H1 (cell line): Measurements from ENCODE around the gene ANP32A. TPM values are rescaled to one million over a fixed set of nuclear protein-coding genes. Genes with fewer than 3 reads are reported as not detected.
"Not testable (repeated sequence)": the region's sequence is repeated elsewhere in the genome, so short reads cannot be mapped to it uniquely, and the experiment has no call there.

Experiments
- CTCF ChIA-PET: fragments of 300-600 bp; sonication (Branson Sonifier 250); formaldehyde crosslinking; loops from one replicate; lab custom pipeline; 2021; ENCODE audit not compliant: partially characterized antibody; lab: Charles Lee
- POLR2A ChIA-PET: fragments of 300-600 bp; sonication (Branson Sonifier 250); formaldehyde crosslinking; loops from one replicate; lab custom pipeline; 2021; ENCODE audit warnings: inconsistent platforms; ENCODE audit not compliant: partially characterized antibody; lab: Charles Lee
- DNase-seq, 2 experiments: peaks; one replicate each; pipeline versions ENCODE4 v3.0.0 to v3.0.0-alpha.2; 2010 to 2022; ENCODE audit warnings: low spot score in 2 of 2, low read depth in 1 of 2, mixed read lengths in 1 of 2
- FAIRE-seq: peaks from 2 replicates; lab custom pipeline; 2011; peaks lifted over from hg19 to GRCh38; lab: Jason Lieb, UNC
- H2AFZ ChIP-seq: 2 replicates; pipeline ENCODE4 v1.8.1; 2012; ENCODE audit warnings: low read length, inconsistent platforms
- H2AK5ac ChIP-seq: 2 replicates; pipeline ENCODE4 v1.6.1; 2013; ENCODE audit warnings: low read depth, low read length
- H2BK120ac ChIP-seq: replicated peaks from 2 replicates; pipeline ENCODE3; 2013; ENCODE audit warnings: low read depth, low read length, inconsistent platforms
- H2BK12ac ChIP-seq: 2 replicates; pipeline ENCODE4 v1.6.1; 2013; ENCODE audit warnings: low read depth, low read length
- H2BK15ac ChIP-seq: 2 replicates; pipeline ENCODE4 v1.6.1; 2013; ENCODE audit warnings: low read length
- H2BK20ac ChIP-seq: 2 replicates; pipeline ENCODE4 v1.6.1; 2013; ENCODE audit warnings: low read length
- H2BK5ac ChIP-seq: 2 replicates; pipeline ENCODE4 v1.6.1; 2013; ENCODE audit warnings: low read depth, low read length
- H3K14ac ChIP-seq: 2 replicates; pipeline ENCODE4 v1.6.1; 2013; ENCODE audit warnings: inconsistent platforms; ENCODE audit not compliant: insufficient read length
- H3K18ac ChIP-seq: 2 replicates; pipeline ENCODE4 v1.6.1; 2013; ENCODE audit warnings: low read length; ENCODE audit errors: extremely low read depth
- H3K23ac ChIP-seq: 2 replicates; pipeline ENCODE4 v1.6.1; 2013; ENCODE audit warnings: inconsistent platforms; ENCODE audit not compliant: insufficient read length
- H3K23me2 ChIP-seq: 2 replicates; pipeline ENCODE4 v1.6.1; 2013; ENCODE audit warnings: low read depth, low read length
- H3K27ac ChIP-seq: 2 replicates; pipeline ENCODE4 v1.6.1; 2011; ENCODE audit warnings: low read depth, low read length, inconsistent platforms
- H3K27me3 ChIP-seq, 4 experiments: replicated peaks in 1 of 4; 1 replicate in 1 of 4; 2 replicates in 3 of 4; pipeline versions ENCODE4 v1.6.1 to v1.8.1; 2011 to 2013; ENCODE audit warnings: low read length in 3 of 4, mild to moderate bottlenecking in 3 of 4, inconsistent platforms in 2 of 4, mixed read lengths in 2 of 4, moderate library complexity in 1 of 4; ENCODE audit not compliant: control insufficient read depth in 3 of 4, insufficient read depth in 3 of 4; ENCODE audit errors: extremely low read depth in 1 of 4
- H3K36me3 ChIP-seq, 4 experiments: 2 replicates each; pipeline versions ENCODE4 v1.6.1 to v1.8.1; 2011 to 2013; ENCODE audit warnings: mild to moderate bottlenecking in 4 of 4, low read length in 3 of 4, moderate library complexity in 2 of 4, control low read depth in 1 of 4, inconsistent platforms in 1 of 4; ENCODE audit not compliant: insufficient read depth in 4 of 4, control insufficient read depth in 2 of 4
- H3K4ac ChIP-seq: replicated peaks from 2 replicates; pipeline ENCODE3; 2013; ENCODE audit warnings: low read length, low read depth, mixed read lengths, inconsistent platforms; ENCODE audit not compliant: insufficient read length
- H3K4me1 ChIP-seq, 4 experiments: replicated peaks in 1 of 4; 1 replicate in 1 of 4; 2 replicates in 3 of 4; pipeline versions ENCODE4 v1.6.1 to v1.8.1; 2011 to 2013; ENCODE audit warnings: low read length in 3 of 4, inconsistent platforms in 2 of 4, mixed read lengths in 1 of 4; ENCODE audit not compliant: insufficient read depth in 4 of 4, control insufficient read depth in 3 of 4
- H3K4me2 ChIP-seq, 2 experiments: 2 replicates each; pipeline versions ENCODE4 v1.6.1 to v1.8.1; 2011 to 2013; ENCODE audit warnings: low read depth in 2 of 2, low read length in 2 of 2, control low read depth in 1 of 2, inconsistent platforms in 1 of 2, mild to moderate bottlenecking in 1 of 2; ENCODE audit not compliant: insufficient read depth in 1 of 2
- H3K4me3 ChIP-seq, 4 experiments: fragments of 200-600, 300-600 bp in 1 of 4; sonication (generic), shearing (Covaris generic), sonication (Bioruptor Twin) in 1 of 4; 2 replicates each; pipeline versions ENCODE4 v1.5.1 to v1.8.1; 2011 to 2016; ENCODE audit warnings: low read length in 4 of 4, low read depth in 3 of 4, control low read depth in 2 of 4, inconsistent platforms in 2 of 4, mild to moderate bottlenecking in 2 of 4, mixed read lengths in 1 of 4, moderate library complexity in 1 of 4; ENCODE audit not compliant: insufficient read depth in 2 of 4; ENCODE audit errors: extremely low read depth in 1 of 4
- H3K56ac ChIP-seq: replicated peaks from 2 replicates; pipeline ENCODE3; 2013; ENCODE audit warnings: low read depth, mild to moderate bottlenecking, mixed read lengths, low read length, inconsistent platforms; ENCODE audit not compliant: insufficient read length
- H3K79me1 ChIP-seq: 2 replicates; pipeline ENCODE4 v1.6.1; 2013; ENCODE audit warnings: low read depth, low read length, control low read depth
- H3K79me2 ChIP-seq, 2 experiments: 2 replicates each; pipeline versions ENCODE4 v1.6.1 to v1.8.1; 2012 to 2013; ENCODE audit warnings: low read length in 2 of 2, mild to moderate bottlenecking in 2 of 2, inconsistent platforms in 1 of 2; ENCODE audit not compliant: insufficient read depth in 2 of 2, control insufficient read depth in 1 of 2
- H3K9ac ChIP-seq, 4 experiments: replicated peaks in 1 of 4; 1 replicate in 1 of 4; 2 replicates in 3 of 4; pipeline versions ENCODE4 v1.6.1 to v1.8.1; 2011 to 2013; ENCODE audit warnings: low read depth in 3 of 4, low read length in 3 of 4, control low read depth in 2 of 4, mild to moderate bottlenecking in 2 of 4, moderate library complexity in 2 of 4, inconsistent platforms in 1 of 4; ENCODE audit errors: extremely low read depth in 1 of 4
- H3K9me3 ChIP-seq, 2 experiments: 2 replicates each; pipeline versions ENCODE4 v1.6.1 to v1.8.1; 2012 to 2013; ENCODE audit warnings: mild to moderate bottlenecking in 2 of 2, moderate library complexity in 2 of 2, control low read depth in 1 of 2, inconsistent platforms in 1 of 2, low read depth in 1 of 2, low read length in 1 of 2, mixed read lengths in 1 of 2; ENCODE audit not compliant: insufficient read depth in 2 of 2
- H4K20me1 ChIP-seq, 2 experiments: replicated peaks in 1 of 2; 2 replicates each; pipeline versions ENCODE3 to v1.8.1; 2011 to 2013; ENCODE audit warnings: inconsistent platforms in 2 of 2, low read length in 2 of 2, mild to moderate bottlenecking in 1 of 2; ENCODE audit not compliant: insufficient read depth in 2 of 2, control insufficient read depth in 1 of 2
- H4K5ac ChIP-seq: 2 replicates; pipeline ENCODE4 v1.6.1; 2013; ENCODE audit warnings: low read length, low read depth, mixed read lengths, inconsistent platforms; ENCODE audit not compliant: insufficient read length
- H4K8ac ChIP-seq: 2 replicates; pipeline ENCODE4 v1.8.0; 2013; ENCODE audit warnings: mild to moderate bottlenecking, moderate library complexity, low read length, inconsistent platforms; ENCODE audit not compliant: insufficient read depth; ENCODE audit errors: extremely low read depth
- H4K91ac ChIP-seq: replicated peaks from 2 replicates; pipeline ENCODE3; 2013; ENCODE audit warnings: low read length, mixed read lengths, inconsistent platforms; ENCODE audit not compliant: insufficient read length
- WGBS, 2 experiments: shearing (Covaris generic) in 1 of 2; methylation state at CpG; one replicate each; pipeline versions ENCODE4 v1.1.6 to v1.1.7; 2013 to 2015; ENCODE audit warnings: low lambda C conversion rate in 2 of 2, mixed read lengths in 2 of 2, inconsistent platforms in 1 of 2, low coverage in 1 of 2, missing lambda C conversion rate in 1 of 2; ENCODE audit not compliant: insufficient replicate concordance in 2 of 2, insufficient coverage in 1 of 2, insufficient read length in 1 of 2; ENCODE audit errors: extremely low coverage in 1 of 2, missing lambda C conversion rate in 1 of 2; 5-methylcytosine and 5-hydroxymethylcytosine counted together
- polyA plus RNA-seq, 7 experiments: library from polyadenylated mRNA; depleted of rRNA in 3 of 7; stranded (reverse) in 5 of 7; unstranded in 2 of 7; fragments of >200 nt in 5 of 7; fragments of 200-250 nt in 2 of 7; gene quantifications; 1 replicate in 5 of 7; 2 replicates in 1 of 7; 4 replicates in 1 of 7; pipeline versions ENCODE4 v1.2.1 to v1.2.3, GENCODE V29; 2011 to 2013; ENCODE audit warnings: missing spikeins in 2 of 7, mixed read lengths in 2 of 7
- total RNA-seq: library from RNA; stranded (reverse); fragmentation: NEBNext Ultra II Directional; extraction: Animal tissue kit (Norgen Biotek cat#: 25700); gene quantifications from 2 replicates; pipeline ENCODE4 v1.2.1, GENCODE V29; 2021

ANP32A gene
- total and polyA plus RNA-seq, 2 of the 8 experiments (the other 6 are each of a cell fraction or from before 2014, with no cell fraction given), result 70.8 to 295 TPM

DNA sequence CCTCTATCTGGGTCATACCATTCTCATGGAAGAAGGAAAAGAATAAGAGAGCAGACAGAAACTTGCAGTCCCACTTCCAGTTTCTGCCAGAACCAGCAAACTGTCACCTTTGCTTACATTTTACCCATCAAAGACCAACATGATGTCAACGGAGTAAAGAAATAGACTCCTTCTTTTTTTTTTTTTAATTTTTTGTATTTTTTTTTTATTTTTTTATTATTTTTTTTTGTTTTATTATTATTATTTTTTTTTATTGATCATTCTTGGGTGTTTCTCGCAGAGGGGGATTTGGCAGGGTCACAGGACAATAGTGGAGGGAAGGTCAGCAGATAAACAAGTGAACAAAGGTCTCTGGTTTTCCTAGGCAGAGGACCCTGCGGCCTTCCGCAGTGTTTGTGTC, 38.0 kb upstream of the ANP32A start:
- H3K23me2 ChIP-seq, H3K23ac ChIP-seq, H4K5ac ChIP-seq, H3K36me3 ChIP-seq, H4K91ac ChIP-seq, DNase-seq, H3K56ac ChIP-seq, FAIRE-seq, H3K18ac ChIP-seq, H2AFZ ChIP-seq, H3K79me1 ChIP-seq, H3K4me2 ChIP-seq, H2BK15ac ChIP-seq, H3K27ac ChIP-seq, H3K4me3 ChIP-seq, H4K8ac ChIP-seq, H2BK20ac ChIP-seq, H2AK5ac ChIP-seq, POLR2A ChIA-PET, H3K27me3 ChIP-seq, H3K14ac ChIP-seq, H2BK12ac ChIP-seq, H3K4me1 ChIP-seq, CTCF ChIA-PET, H4K20me1 ChIP-seq, H2BK5ac ChIP-seq, H2BK120ac ChIP-seq, H3K9ac ChIP-seq, H3K4ac ChIP-seq, H3K79me2 ChIP-seq: not testable (repeated sequence)
- peaks cover 10 to 19% of the 10 kb centered on the region in 2 experiments for H3K9me3 ChIP-seq
- 82% methylated on average over 1 of the region's 4 CpGs; no CpG with 5 or more reads in 1 of the 2 experiments for WGBS, 2 experiments

- H4K8ac ChIP-seq, H4K91ac ChIP-seq, H2BK20ac ChIP-seq, H3K79me2 ChIP-seq, H2BK15ac ChIP-seq, H3K79me1 ChIP-seq, H3K23me2 ChIP-seq, H3K4me2 ChIP-seq, H4K20me1 ChIP-seq, H2BK5ac ChIP-seq, POLR2A ChIA-PET, H2AFZ ChIP-seq, DNase-seq, H3K27ac ChIP-seq, H3K4me3 ChIP-seq, H3K18ac ChIP-seq, H3K36me3 ChIP-seq, H2AK5ac ChIP-seq, H2BK120ac ChIP-seq, H3K27me3 ChIP-seq, H2BK12ac ChIP-seq, H3K23ac ChIP-seq, H3K56ac ChIP-seq, H3K4me1 ChIP-seq, H3K9ac ChIP-seq, H3K4ac ChIP-seq, H4K5ac ChIP-seq, FAIRE-seq, H3K14ac ChIP-seq: not testable (repeated sequence)
- 97% methylated on average over 5 of the region's 5 CpGs; no CpG with 5 or more reads in 1 of the 2 experiments for whole genome bisulfite sequencing, 2 experiments
- H3K9me3 ChIP-seq, result peaks cover 10 to 19% of the 10 kb centered on the region in 2 experiments
- CTCF ChIA-PET, result interaction anchor here (0.6 kb wide), 2 partner anchors 18 to 227 kb away, joined by 3 read pairs; no protein-coding TSS in a partner anchor
These were observed 36.7 kb upstream of the ANP32A start for GRCh38 chr15:68857443-68857842.
